HCT116 (cell line): Measurements from ENCODE around the gene MAP3K5. TPM values are rescaled to one million over a fixed set of nuclear protein-coding genes. Genes with fewer than 3 reads are reported as not detected.

Experiments
- ATAC-seq: fragments of 200-7000 bp; cut with Tn5 transposase; 2 replicates; pipeline ENCODE4 v1.9.1; 2020; ENCODE audit warnings: mild to moderate bottlenecking, moderate library complexity
- BruUV-seq: library from RNA; stranded (reverse); fragments of 400-500 nt; replicated peaks from 2 replicates; lab custom pipeline; 2021; lab: Mats Ljungman, UMichigan
- CTCF ChIA-PET: fragments of 300-600 bp; sonication (Branson Sonifier 250); formaldehyde crosslinking; loops from one replicate; lab custom pipeline; 2021; ENCODE audit warnings: antibody characterized with exemption; lab: Charles Lee
- POLR2A ChIA-PET: fragments of 300-600, 350-600 bp; sonication (Branson Sonifier 250); formaldehyde crosslinking; loops from one replicate; lab custom pipeline; 2021; ENCODE audit warnings: antibody characterized with exemption; lab: Charles Lee
- RAD21 ChIA-PET, 2 experiments: fragments of 300-600 bp; sonication (Branson Sonifier 250); formaldehyde crosslinking; loops; one replicate each; lab custom pipeline; 2023; ENCODE audit warnings: low total read pairs in 2 of 2; ENCODE audit not compliant: uncharacterized antibody in 2 of 2, unreplicated experiment in 2 of 2, low non-redundant PET in 1 of 2; lab: Charles Lee
- DNase-seq: peaks from one replicate; pipeline ENCODE4 v3.0.0-alpha.2; 2010; ENCODE audit warnings: low read depth, low spot score
- H2AFZ ChIP-seq: fragments of 200-600 bp; shearing (Covaris generic), sonication (generic); 2 replicates; pipeline ENCODE4 v1.6.1; 2017; ENCODE audit warnings: low read depth, mixed run types, mixed read lengths, antibody characterized with exemption, low read length; ENCODE audit not compliant: poor library complexity, severe bottlenecking
- H3K27ac ChIP-seq: 2 replicates; pipeline ENCODE4 v1.5.1; 2012; ENCODE audit warnings: low read depth, low read length
- H3K27me3 ChIP-seq: fragments of 200-600 bp; sonication (generic); 2 replicates; pipeline ENCODE4 v1.6.1; 2016; ENCODE audit warnings: mixed run types, low read length, mixed read lengths; ENCODE audit not compliant: insufficient read depth
- H3K36me3 ChIP-seq, 2 experiments: fragments of 200-500 bp in 1 of 2; fragments of 200-600 bp in 1 of 2; sonication (Bioruptor generic) in 1 of 2; sonication (generic) in 1 of 2; 2 replicates each; pipeline versions ENCODE4 v1.5.1 to v1.6.1; 2014 to 2016; ENCODE audit warnings: low read length in 2 of 2, inconsistent platforms in 1 of 2, mixed read lengths in 1 of 2, mixed run types in 1 of 2; ENCODE audit not compliant: insufficient read depth in 2 of 2, control insufficient read depth in 1 of 2
- H3K4me1 ChIP-seq, 2 experiments: fragments of 200-600 bp in 1 of 2; sonication (generic) in 1 of 2; 2 replicates each; pipeline versions ENCODE4 v1.5.1 to v1.6.1; 2012 to 2017; ENCODE audit warnings: low read length in 2 of 2, inconsistent platforms in 1 of 2, mild to moderate bottlenecking in 1 of 2, mixed read lengths in 1 of 2, mixed run types in 1 of 2, moderate library complexity in 1 of 2; ENCODE audit not compliant: insufficient read depth in 2 of 2, control insufficient read depth in 1 of 2
- H3K4me2 ChIP-seq: fragments of 200-600 bp; sonication (generic); 2 replicates; pipeline ENCODE4 v1.6.1; 2017; ENCODE audit warnings: mixed run types, low read length, mixed read lengths
- H3K4me3 ChIP-seq, 2 experiments: fragments of 200-600 bp in 1 of 2; sonication (generic) in 1 of 2; replicated peaks in 1 of 2; 2 replicates each; pipeline ENCODE4 v1.5.1; 2011 to 2016; ENCODE audit warnings: low read length in 2 of 2, control low read depth in 1 of 2, low read depth in 1 of 2, mild to moderate bottlenecking in 1 of 2, mixed read lengths in 1 of 2, mixed run types in 1 of 2
- H3K79me2 ChIP-seq: fragments of 200-600 bp; sonication (generic); 2 replicates; pipeline ENCODE4 v1.6.1; 2017; ENCODE audit warnings: mild to moderate bottlenecking, mixed run types, low read length, moderate library complexity, mixed read lengths; ENCODE audit not compliant: insufficient read depth
- H3K9ac ChIP-seq: fragments of 200-600 bp; sonication (generic); 2 replicates; pipeline ENCODE4 v1.6.1; 2016; ENCODE audit warnings: low read length, mixed read lengths
- H3K9me2 ChIP-seq: fragments of 200-600 bp; sonication (generic), shearing (Covaris generic); 2 replicates; pipeline ENCODE4 v1.6.1; 2017; ENCODE audit warnings: mixed run types, mild to moderate bottlenecking, moderate library complexity; ENCODE audit not compliant: insufficient read depth
- H3K9me3 ChIP-seq, 2 experiments: fragments of 200-500 bp in 1 of 2; fragments of 200-600 bp in 1 of 2; sonication (Bioruptor generic) in 1 of 2; sonication (generic) in 1 of 2; 2 replicates each; pipeline ENCODE4 v1.6.1; 2014 to 2017; ENCODE audit warnings: low read length in 2 of 2, mixed read lengths in 2 of 2, inconsistent platforms in 1 of 2, low read depth in 1 of 2, mild to moderate bottlenecking in 1 of 2, mixed run types in 1 of 2, moderate library complexity in 1 of 2; ENCODE audit not compliant: control insufficient read depth in 1 of 2, insufficient read depth in 1 of 2
- H4K20me1 ChIP-seq: fragments of 200-600 bp; sonication (generic), shearing (Covaris generic); 2 replicates; pipeline ENCODE4 v1.6.1; 2017; ENCODE audit warnings: mixed run types, mild to moderate bottlenecking, moderate library complexity; ENCODE audit not compliant: insufficient read depth
- CBX3 ChIP-seq: IDR thresholded peaks from 2 replicates; pipeline ENCODE4 v1.6.1; 2012; ENCODE audit warnings: low read depth
- CEBPB ChIP-seq: IDR thresholded peaks from 2 replicates; pipeline ENCODE4 v1.6.1; 2012; ENCODE audit warnings: low read depth
- ELF1 ChIP-seq: IDR thresholded peaks from 2 replicates; pipeline ENCODE4 v1.6.1; 2012; ENCODE audit warnings: low read depth, borderline replicate concordance
- EZH2 ChIP-seq: fragments of 200-600 bp; sonication (generic); IDR thresholded peaks from 2 replicates; pipeline ENCODE4 v1.6.1; 2017; ENCODE audit warnings: antibody characterized with exemption, mixed run types
- JUND ChIP-seq: IDR thresholded peaks from 2 replicates; pipeline ENCODE4 v1.6.1; 2012
- POLR2A ChIP-seq: IDR thresholded peaks from 2 replicates; pipeline ENCODE4 v1.7.0; 2011; ENCODE audit warnings: borderline replicate concordance; ENCODE audit not compliant: insufficient read depth, insufficient read length; ENCODE audit errors: extremely low read depth
- POLR2AphosphoS5 ChIP-seq: IDR thresholded peaks from 2 replicates; pipeline ENCODE4 v1.6.1; 2011; ENCODE audit warnings: mild to moderate bottlenecking, low read depth, low read length, moderate library complexity
- RAD21 ChIP-seq: IDR thresholded peaks from 2 replicates; pipeline ENCODE4 v1.6.1; 2012; ENCODE audit warnings: low read depth, mild to moderate bottlenecking
- SP1 ChIP-seq: IDR thresholded peaks from 2 replicates; pipeline ENCODE4 v1.6.1; 2012; ENCODE audit warnings: low read depth
- SRF ChIP-seq: IDR thresholded peaks from 2 replicates; pipeline ENCODE4 v1.6.1; 2012; ENCODE audit warnings: low read depth
- YY1 ChIP-seq: IDR thresholded peaks from 2 replicates; pipeline ENCODE4 v1.6.1; 2011; ENCODE audit warnings: low read length, low read depth, moderate library complexity, mild to moderate bottlenecking; ENCODE audit not compliant: insufficient replicate concordance; ENCODE audit errors: extremely low read depth
- ZFX ChIP-seq: fragments of 450-650 bp; IDR thresholded peaks from 2 replicates; pipeline ENCODE4 v1.6.1; 2017
- ZNF274 ChIP-seq: fragments of 200-500 bp; sonication (Bioruptor generic); IDR thresholded peaks from 2 replicates; pipeline ENCODE4 v1.6.1; 2014; ENCODE audit warnings: mild to moderate bottlenecking, low read depth, low read length, inconsistent platforms
- intact Hi-C: fragments of 100-400 bp; cut with micrococcal nuclease; formaldehyde crosslinking; loops from 2 replicates; pipeline ENCODE4 v1.10.0; 2022
- total RNA-seq: library from RNA; stranded (reverse); gene quantifications from one replicate; pipeline ENCODE4 v1.2.1, GENCODE V29; 2021; ENCODE audit not compliant: unreplicated experiment
- TF ChIP-seq, protein P1 (sequence below), 3 experiments: fragments of 200-600 bp in 1 of 3; sonication (generic) in 1 of 3; IDR thresholded peaks in 2 of 3; conservative IDR thresholded peaks in 1 of 3; 2 replicates each; pipeline ENCODE4 v1.5.1; 2012 to 2017; ENCODE audit warnings: low read depth in 2 of 3, low read length in 2 of 3, antibody characterized with exemption in 1 of 3, borderline replicate concordance in 1 of 3, control low read depth in 1 of 3, mild to moderate bottlenecking in 1 of 3, mixed read lengths in 1 of 3, mixed run types in 1 of 3, moderate library complexity in 1 of 3; ENCODE audit not compliant: insufficient read depth in 1 of 3
- TF ChIP-seq, protein P2 (sequence below): IDR thresholded peaks from 2 replicates; pipeline ENCODE4 v1.6.1; 2012
- TF ChIP-seq, protein P3 (sequence below): IDR thresholded peaks from 2 replicates; pipeline ENCODE4 v1.6.1; 2012

The MAP3K5 gene
- total RNA-seq, 1 experiment from 2014 or later, result 11.8 TPM

DNA sequence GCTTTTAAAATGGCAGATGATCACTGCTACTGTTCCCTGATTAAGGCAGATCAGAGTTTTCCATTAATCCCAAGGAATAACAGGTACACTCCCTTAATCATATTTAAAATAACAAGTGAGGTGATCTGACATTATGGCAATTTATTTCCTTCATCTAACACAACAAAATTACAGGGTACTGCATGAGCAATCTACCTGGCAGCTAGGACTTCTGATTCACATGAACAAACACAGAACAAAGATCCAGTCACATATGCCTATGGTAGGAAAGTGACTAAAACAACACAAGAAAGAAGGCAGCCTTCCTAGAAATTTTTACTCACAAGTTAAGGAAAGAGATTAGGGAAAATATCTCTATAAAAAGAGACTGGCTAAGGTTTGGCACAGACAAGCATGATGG, 275.3 kb downstream of the MAP3K5 start:
- H3K27me3 ChIP-seq, result no peaks in the 10 kb centered on the region
- ChIA-PET POLR2A (no interaction called here), RAD21 (no interaction called here), CTCF (no interaction called here)
- intact Hi-C loops, result no loop called here
- BruUV-seq, result no TSS peak
- ATAC-seq (no peak), DNase-seq (no peak)
- no peaks in the 10 kb centered on the region for H3K9me3 ChIP-seq
- H3K9me2 ChIP-seq, result no peaks in the 10 kb centered on the region
- no peaks in the 10 kb centered on the region for H3K4me1 ChIP-seq
- H3K4me2 ChIP-seq, result no peak overlapping the region
- peaks cover 30% of the 10 kb centered on the region for H3K79me2 ChIP-seq
- no peaks in the 10 kb centered on the region for H4K20me1 ChIP-seq
- no peak overlapping the region for H3K9ac ChIP-seq
- TF ChIP-seq SP1 (no peak), JUND (no peak), RAD21 (no peak), EZH2 (no peak), ZNF274 (no peak), YY1 (no peak), SRF (no peak), ELF1 (no peak), CBX3 (no peak), POLR2A (no peak), POLR2AphosphoS5 (no peak), ZFX (no peak), CEBPB (no peak)
- TF ChIP-seq, protein P1, sequence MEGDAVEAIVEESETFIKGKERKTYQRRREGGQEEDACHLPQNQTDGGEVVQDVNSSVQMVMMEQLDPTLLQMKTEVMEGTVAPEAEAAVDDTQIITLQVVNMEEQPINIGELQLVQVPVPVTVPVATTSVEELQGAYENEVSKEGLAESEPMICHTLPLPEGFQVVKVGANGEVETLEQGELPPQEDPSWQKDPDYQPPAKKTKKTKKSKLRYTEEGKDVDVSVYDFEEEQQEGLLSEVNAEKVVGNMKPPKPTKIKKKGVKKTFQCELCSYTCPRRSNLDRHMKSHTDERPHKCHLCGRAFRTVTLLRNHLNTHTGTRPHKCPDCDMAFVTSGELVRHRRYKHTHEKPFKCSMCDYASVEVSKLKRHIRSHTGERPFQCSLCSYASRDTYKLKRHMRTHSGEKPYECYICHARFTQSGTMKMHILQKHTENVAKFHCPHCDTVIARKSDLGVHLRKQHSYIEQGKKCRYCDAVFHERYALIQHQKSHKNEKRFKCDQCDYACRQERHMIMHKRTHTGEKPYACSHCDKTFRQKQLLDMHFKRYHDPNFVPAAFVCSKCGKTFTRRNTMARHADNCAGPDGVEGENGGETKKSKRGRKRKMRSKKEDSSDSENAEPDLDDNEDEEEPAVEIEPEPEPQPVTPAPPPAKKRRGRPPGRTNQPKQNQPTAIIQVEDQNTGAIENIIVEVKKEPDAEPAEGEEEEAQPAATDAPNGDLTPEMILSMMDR (IDR thresholded peaks at IDR 0.05 in 2 of 3, conservative IDR thresholded peaks at IDR 0.05 in 1 of 3; ENCODE audit: borderline replicate concordance in 1 of 3, insufficient read depth in 1 of 3, low read depth in 2 of 3, low read length in 2 of 3), result no peak
- TF ChIP-seq, protein P2, sequence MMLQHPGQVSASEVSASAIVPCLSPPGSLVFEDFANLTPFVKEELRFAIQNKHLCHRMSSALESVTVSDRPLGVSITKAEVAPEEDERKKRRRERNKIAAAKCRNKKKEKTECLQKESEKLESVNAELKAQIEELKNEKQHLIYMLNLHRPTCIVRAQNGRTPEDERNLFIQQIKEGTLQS, result no peak
- TF ChIP-seq, protein P3, sequence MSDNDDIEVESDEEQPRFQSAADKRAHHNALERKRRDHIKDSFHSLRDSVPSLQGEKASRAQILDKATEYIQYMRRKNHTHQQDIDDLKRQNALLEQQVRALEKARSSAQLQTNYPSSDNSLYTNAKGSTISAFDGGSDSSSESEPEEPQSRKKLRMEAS, result no peak
- H3K4me3 ChIP-seq, result no peak overlapping the region
- no peaks in the 10 kb centered on the region for H3K36me3 ChIP-seq
- no peak overlapping the region for H3K27ac ChIP-seq
- H2AFZ ChIP-seq, result no peak overlapping the region
